ENCODE results near the gene ESYT1.
A peak's percentile ranks its signal among the peaks of the same experiment; 100 is the strongest.

Gene ESYT1

DNA sequence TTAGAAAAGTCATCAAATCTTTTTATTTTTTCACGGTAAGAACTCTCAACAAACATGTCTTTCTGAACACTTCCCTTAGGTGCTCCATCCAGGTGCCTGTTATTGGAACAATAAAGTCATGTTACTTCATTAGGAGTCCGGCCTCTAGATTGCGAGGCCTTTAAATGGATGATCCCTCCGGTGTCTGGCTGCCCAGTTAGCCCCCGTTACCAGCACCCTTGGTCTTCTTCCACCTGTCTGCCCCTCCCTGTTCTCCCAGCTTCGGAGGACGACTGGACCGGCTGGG, 24.3 kb upstream of the ESYT1 start:
- DNase-seq = no peak

DNA sequence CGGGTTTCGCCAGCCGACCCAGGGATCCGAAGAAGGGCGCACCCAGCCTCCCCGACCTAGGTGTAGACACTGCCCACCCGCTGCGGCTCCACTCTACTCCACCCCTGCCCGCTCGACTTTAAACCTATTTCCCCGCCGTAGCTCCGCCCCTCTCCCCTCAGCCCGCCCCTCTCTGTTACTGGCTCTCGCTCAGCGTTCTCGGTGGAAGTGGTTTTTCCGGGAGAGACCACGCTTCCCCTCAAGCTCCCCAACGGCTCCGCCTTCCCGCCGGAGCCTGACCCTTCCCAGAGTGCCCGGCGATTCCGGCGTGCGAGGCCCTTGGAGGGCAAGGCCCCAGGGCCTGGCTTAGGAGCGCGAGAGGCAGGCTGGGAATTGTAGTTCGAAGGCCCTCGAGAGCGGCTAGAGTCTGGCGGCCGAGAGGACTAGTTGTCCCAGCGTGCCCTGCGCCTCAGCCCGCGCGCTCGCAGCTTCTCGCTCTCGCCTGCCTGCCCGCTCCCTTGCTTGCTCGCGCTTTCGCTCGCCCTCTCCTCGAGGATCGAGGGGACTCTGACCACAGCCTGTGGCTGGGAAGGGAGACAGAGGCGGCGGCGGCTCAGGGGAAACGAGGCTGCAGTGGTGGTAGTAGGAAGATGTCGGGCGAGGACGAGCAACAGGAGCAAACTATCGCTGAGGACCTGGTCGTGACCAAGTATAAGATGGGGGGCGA, 23.8 kb upstream of the ESYT1 start, which contains the start of gene PA2G4:
Gene PA2G4, plus strand, starts transcription at position 451 of the 706 bp plus-strand sequence. Its CDS starts 179 bp downstream, at position 630.
- DNase-seq = peak; percentile 100

DNA sequence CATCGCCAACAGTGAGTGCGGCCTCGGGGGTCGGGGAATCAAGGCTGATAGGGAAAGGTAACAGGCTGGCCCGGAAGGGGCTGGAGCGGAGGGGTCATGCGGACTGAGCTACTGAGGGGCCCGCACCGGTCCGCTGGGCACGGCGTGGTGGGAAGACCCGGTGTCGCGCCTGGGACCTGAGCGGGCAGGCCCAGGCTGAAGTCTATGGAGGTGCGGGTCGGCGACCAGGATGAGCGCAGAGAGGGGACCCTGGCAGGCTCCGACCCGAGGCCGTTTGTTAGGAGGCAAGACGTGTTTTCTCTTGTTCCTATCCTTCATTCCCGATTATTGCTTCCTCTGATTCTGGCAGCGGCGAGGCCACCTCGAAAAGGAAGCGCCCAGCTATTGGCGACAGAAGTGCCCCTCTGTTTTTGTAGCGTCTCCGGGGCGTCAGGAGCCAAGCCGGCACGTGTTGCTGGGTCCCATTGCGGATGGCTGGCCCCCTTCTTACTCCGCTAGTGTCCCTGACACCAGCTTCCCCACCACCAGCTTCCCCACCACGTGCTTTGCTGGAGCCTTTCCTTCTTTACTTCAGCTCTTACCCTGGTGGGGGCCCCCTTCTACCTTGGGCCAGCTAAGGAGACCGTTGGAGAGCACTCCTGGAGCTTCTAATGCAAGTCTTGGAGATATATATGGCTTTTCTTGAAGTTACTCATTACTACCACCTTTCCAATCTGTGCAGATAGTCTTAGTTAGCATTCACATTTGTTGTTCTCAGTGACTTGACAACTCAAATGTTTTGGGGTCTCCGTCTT, 23.1 kb upstream of the ESYT1 start:
- DNase-seq = peak; percentile 56

DNA sequence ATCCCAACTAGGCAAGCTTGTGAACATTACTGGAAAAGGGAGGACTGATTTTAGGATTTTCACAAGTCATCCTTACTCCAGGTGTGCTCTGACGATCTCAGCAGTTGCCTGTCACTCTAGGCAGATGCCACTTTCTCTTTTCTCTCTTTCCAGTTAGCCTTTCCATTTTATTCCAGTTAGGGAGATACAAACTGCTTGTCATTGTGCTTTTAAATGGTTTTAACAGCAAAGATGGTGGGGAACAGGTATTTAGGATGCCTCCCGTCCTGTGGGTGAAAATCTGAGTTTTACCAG, 22.5 kb upstream of the ESYT1 start:
- DNase-seq = no peak

DNA sequence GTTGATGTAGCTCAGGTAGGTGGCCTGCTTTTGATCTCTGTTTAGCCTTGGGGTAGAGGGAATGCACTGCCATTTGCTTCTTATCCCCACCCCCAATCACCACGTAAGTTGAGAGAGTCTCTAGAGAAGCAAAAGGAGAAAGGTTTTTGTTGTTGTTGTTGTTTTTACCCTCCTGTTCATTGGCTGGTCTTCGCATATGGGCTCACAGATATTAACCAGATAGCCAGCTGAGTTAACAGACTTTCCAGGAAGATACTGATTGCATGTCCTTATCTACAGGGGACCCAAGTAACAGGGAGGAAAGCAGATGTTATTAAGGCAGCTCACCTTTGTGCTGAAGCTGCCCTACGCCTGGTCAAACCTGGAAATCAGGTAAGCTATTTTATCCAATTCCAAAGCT, 20.8 kb upstream of the ESYT1 start:
- DNase-seq = no peak

DNA sequence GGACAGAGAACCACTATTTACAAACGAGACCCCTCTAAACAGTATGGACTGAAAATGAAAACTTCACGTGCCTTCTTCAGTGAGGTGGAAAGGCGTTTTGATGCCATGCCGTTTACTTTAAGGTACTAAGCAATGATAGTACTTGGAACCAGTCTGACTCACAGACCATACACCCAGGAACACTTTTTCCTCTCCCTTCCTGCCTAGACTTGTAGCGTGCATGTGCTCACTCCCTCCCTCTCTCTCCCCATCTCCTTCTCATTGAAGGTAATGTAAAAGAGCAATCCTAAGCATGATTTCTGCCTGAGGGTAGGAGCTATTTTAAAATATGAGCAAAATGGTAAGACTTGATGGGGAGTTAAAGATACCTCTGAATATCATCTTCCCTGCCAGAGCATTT, 17.5 kb upstream of the ESYT1 start:
- DNase-seq = no peak

DNA sequence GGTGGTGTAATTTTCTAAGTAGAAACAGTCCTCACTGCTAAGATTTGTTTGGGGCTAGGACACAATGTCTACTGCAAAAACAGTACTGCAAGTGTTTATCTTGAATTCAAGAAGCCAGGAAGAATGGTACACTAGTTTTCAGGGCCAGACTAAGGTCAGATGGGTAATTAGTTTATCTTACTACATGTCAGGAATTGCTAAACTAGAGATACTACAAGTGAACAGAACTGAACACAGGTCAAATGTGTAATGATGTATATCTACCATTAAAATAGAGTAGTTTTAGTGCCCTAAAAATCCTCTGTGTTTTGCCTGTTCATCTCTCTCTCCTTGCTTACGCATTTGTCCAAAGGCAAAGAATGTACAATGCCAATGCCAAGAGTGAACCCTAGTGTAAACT, 14.0 kb upstream of the ESYT1 start:
- no peak for DNase-seq

DNA sequence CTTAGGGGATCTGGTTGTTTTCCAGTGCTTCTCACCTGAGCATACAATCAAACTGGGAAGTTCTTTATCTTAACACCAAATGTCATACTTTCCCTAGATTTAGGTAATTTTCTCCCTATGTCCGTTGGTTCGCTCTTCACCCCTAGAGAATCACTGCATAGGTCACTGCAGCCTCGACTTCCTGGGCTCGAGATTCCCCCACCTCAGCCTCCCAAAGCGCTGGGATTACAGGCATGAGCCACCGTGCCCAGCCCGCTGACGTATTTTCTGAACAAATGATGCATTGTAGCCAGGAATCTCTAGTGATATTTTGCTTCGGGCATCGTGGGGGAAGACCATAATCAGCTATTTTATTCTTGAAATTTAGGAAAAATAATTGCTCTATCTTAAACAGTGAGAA, 12.7 kb upstream of the ESYT1 start:
- DNase-seq = peak; percentile 72

DNA sequence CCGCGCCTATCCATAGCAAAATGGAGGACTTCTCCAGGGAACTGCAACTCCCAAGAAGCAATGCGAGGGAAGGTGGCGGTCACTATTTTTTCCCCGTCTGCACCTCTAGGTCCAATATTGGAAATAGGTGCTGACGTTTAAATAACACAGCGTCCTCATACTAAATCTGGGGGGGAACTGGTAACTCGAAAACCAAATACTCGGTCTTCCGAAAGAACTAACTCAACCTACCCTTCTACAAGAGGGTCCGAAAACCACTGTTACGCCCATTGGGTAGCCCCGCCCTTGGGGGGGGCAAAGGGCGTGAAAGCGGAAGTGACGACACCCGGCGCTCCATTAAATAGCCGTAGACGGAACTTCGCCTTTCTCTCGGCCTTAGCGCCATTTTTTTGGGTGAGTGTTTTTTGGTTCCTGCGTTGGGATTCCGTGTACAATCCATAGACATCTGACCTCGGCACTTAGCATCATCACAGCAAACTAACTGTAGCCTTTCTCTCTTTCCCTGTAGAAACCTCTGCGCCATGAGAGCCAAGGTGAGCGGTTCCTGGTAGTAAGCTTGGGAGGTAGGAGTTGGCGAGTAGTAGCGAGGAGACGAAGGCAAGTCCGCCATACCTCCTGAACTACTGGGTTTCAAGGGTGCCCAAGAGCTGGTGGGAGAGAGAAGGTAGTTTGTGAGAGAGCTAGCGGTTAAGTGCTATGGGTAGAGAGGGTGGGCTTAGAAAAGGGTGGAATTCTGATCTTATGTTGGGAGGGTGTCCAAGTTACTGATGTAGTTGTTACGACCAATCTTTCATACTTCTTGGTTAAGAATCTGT, 11.6 kb upstream of the ESYT1 start, which contains the start of gene RPL41:
Gene RPL41, plus strand, starts transcription at position 367 of the 815 bp plus-strand sequence.
- DNase-seq = peak; percentile 97

DNA sequence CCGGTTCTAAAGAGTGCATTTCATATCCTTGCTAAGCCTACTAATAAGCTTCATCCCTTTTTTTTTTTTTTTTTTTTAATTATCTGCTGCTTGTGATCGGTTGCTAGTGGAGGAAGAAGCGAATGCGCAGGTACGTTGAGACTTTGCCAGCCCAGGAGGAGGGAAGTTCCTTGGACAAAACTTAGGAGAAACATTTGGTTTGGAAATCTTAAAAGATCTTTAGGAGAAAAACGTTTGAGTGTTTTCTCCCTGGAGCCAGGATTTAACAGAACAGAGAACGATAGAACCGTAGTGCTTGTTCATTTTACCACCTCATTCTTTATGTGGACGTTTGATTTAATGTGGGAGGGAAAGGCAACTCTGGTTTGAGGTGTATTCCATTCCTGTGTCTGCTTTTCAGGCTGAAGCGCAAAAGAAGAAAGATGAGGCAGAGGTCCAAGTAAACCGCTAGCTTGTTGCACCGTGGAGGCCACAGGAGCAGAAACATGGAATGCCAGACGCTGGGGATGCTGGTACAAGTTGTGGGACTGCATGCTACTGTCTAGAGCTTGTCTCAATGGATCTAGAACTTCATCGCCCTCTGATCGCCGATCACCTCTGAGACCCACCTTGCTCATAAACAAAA, 10.9 kb upstream of the ESYT1 start:
- peak; percentile 50 for DNase-seq

DNA sequence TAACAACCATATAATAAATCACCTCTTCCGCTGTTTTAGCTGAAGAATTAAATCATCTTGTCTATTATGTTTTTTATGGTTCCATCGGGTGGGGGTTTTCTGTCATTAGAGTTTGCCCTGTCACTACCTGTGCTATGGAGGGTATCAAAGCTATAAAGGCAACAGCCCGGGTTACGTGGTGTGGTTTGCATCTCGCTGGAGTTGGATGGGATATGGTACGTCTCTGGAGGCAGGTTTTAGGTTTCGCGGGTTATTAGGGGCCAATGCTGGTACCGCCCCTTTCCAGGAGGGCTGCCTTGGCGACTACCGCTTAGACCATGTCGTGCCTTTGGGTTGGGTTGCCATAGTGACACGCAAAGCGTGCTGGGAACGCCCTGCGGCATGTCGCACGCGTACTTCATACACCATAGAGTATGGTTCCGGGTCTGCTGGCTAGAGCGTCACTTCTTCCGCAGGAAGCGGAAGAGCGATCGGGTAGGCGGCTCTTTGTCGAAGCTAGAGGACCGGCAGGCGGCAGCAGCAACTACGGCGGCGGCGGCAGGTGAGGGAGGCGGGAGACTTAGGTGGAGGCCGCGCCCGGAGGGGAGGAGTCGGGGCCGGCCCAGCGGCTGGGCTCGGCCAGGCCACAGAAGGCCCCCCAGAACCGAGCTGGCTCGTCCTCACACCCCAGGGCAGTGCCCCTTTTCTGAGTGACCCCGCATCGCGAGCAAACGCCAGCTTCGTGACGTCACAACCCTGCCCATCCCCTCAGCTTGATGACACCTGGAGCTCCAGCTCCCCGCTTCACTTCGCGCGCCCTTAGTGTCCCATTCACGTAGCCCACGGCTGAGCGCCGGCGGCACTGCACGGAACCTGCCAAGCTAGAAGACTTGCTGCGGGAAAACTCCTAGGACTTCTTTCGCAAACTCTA, 10.0 kb upstream of the ESYT1 start, which contains the start of gene ZC3H10:
Gene ZC3H10, plus strand, starts transcription at position 489 of the 910 bp plus-strand sequence. CDS start 2,297 bp downstream, outside the sequence.
- peak; percentile 100 for DNase-seq

DNA sequence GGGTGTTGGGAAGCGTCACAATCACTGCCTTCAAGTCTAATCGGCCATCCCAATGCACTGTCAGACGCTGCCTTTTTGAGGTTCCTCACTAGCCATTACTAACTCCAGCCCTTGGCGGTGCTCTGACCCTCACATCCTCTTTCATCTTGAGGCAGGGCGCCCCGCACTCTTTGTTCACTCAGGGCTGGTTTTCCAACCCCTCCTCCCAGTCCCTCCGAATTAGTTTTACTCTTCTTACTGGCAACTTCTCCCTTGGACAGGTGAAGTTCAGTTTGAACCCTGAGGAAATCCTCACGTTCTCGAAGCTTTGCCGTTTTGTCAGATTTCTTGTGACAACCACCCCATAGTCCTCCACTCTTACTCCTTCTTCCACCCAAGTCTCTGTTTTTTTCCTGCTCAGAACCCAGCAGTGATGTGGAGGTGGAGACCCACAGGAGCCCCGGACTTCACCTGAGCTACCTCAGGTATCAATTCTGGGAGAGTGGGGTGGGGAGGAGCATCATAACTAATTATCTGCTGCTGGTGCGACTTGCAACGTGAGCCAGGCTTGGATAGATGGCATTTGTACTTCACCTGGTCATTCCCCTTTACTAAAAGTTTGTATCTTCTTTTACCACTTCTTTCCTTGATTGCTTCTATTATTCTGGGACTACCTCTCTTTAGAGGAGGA, 9.2 kb upstream of the ESYT1 start:
- peak; percentile 46 for DNase-seq

DNA sequence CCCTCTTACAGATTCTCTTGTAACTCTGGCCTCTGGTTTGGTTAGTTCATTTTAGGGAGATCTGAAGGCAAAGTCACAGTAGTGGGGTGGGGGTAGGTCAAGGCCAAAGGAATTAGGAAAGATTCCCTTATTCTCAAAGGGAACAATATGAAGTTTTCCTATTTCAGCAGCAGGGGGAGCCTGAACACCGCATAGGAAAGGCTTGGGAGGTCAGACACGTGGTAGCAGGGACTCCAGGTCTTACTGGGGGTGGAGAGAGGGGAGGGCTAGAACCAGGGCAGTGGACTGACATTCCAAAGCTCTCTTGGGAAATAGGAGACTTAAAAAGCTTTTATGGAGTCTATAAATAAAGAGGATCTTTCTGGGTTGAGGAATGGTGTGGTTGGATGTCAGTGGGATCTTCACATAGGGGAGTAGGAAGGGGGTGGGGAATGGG, 8.7 kb upstream of the ESYT1 start:
- peak; percentile 91 for DNase-seq

DNA sequence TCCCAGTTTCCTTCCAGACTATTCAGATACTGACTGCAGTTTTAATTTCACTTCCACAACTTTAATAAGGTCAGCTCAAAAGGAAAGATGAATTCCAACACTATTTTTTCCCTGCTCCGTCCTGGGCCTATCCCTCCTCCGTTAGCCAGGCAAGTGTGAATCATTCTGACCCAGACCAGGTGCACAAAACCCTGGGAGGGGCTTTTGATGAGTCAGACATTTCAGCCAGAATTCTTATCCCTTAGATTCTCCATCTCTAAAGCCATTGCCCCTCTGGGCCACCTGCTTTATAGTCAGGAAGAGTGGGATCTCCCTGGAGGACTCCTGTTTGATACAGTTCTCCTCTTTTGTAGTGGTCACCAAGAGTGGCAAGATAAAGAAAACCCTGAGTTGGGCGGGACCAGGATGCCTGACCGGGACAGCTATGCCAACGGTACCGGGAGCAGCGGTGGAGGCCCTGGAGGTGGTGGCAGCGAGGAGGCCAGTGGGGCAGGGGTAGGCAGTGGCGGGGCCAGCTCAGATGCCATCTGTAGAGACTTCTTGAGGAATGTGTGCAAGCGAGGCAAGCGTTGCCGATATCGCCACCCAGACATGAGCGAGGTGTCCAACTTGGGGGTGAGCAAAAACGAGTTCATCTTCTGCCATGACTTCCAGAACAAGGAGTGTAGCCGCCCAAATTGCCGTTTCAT, 7.8 kb upstream of the ESYT1 start:
- DNase-seq = no peak

DNA sequence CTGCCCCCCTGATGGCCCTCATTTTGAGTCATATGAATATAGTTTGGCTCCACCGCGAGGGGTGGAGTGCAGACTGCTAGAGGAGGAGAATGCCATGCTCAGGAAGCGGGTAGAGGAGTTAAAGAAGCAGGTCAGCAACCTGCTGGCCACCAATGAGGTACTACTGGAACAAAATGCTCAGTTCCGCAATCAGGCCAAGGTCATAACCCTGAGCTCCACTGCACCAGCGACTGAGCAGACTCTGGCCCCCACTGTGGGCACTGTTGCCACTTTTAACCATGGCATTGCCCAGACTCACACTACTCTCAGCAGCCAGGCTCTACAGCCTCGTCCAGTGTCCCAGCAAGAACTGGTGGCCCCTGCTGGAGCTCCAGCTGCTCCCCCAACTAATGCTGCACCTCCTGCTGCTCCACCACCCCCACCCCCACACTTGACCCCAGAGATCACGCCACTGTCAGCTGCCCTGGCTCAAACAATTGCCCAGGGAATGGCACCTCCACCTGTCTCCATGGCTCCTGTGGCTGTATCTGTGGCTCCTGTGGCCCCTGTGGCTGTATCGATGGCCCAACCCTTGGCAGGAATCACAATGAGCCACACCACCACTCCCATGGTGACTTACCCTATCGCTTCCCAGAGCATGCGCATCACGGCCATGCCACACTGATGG, 6.7 kb upstream of the ESYT1 start:
- no peak for DNase-seq

DNA sequence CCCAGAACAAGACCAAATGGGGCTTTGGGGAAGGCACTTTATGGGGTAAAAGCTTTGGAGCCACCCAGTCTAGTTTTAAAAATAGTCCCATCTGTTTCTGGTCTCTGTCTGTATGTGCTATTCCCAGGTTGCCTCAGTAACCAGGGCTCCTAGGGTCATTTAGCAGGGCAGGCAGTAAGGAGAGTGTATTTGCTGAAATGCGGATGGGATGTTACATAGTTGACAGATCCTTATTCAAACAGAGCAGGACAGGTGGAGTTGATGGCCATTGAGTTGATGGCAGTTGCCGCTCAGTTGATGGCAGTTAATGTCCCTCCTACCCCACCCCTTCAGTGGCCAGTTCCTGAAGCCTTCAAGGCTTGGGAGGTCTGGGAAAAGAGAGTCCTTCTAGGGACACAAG, 5.4 kb upstream of the ESYT1 start:
- peak; percentile 76 for DNase-seq

DNA sequence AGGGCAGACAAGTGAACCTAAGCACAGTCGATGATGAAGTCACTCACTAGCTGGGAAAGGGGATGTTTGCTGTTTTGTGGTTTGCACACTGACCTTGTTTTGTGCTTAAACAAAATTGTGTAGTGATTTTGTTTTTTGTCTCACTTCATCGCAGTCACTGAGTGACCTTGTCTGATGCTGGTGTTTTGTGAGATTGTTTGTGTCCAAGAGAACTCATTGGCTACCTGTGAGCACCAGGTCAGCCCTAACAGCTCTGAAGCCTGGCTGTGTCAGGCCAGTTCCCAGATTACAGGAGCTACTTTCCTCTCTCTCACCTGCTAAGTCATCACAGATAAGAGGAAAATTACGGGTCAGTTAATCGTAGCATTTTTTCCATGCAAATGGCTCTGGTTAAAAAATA, 3.9 kb upstream of the ESYT1 start:
- DNase-seq = no peak

DNA sequence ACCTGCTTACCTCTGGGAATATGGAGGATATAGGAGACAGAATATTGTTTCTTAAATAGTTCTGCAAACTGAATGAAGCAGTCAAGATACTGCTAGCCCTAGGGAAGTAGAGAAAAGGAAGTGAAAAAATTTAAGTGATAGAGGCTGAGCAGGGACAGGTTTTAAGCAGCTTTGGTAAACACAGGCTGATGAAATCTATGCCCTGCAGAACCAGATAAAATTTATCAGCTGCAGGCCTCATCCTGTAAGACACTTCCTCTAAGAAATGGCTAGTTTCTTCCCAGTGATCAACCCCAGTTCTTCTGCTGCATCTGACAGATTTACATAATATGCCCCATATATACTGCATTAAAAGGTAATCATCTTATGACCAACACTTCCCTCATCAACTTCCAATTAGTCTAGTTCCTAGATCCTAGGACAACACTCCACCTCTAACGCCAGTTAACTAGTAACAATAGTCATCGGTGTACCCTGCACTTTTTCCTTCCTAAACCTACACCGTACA, 1.3 kb upstream of the ESYT1 start:
- no peak for DNase-seq

DNA sequence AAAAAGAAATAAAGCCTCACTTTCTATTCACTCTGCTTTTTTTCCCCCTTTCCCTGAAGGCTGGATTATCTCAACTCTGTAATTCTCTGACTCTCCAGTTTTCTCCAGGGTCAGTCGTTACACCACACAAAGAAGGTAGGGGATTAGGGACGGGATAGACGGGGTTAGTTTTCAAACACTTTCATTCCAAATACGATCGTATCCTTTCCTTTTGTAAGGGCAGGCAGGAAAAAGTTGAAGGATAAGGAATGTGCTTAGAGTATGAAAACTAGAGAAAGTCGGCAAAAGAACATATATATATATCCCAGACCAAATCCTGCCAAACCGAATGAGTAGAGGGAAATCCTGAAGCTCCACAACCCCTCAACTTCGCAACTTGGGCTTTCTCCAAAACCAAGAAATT, 581 bp upstream of the ESYT1 start:
- DNase-seq = no peak

DNA sequence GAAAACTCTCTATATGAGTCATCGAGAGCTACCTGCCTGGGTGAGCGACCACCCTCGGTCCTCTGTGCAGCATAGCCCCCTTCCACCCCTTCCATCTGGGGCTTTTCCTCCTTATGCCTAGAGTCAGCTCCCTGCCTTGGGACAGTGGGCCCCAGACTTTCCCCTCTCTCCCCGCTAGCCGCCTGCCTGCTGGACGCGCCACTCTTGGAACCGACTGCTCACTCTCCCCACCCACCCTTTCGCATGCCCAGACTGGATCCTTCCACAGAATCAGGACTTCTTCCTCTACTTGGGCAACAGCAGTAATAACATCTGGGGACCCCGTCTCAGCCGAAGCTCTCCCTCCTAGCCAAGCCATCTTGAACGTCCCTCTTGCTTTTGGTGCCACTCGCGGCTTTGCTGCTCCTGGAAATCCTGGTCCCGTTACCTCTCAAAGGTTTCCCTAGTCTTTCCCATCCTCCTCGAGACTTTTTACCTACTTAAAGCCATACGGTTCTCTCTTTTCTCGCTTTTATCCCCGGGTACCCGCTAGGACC, 671 bp downstream of the ESYT1 start:
- DNase-seq = peak; percentile 63

Measured in NCI-H69 (cell line).